ENCODE results near the gene PRLR. TPM values are rescaled to one million over a fixed set of nuclear protein-coding genes. Genes with fewer than 3 reads are reported as not detected.

The PRLR gene
- total RNA-seq, 2 experiments from 2014 or later, result not detected

GRCh38 chr5:35133186-35133585 lies 97.1 kb downstream of the PRLR start:
- H3K9me3 Mint-ChIP-seq, result no peaks in the 10 kb centered on the region
- POLR2A ChIA-PET, result no interaction called here
- peaks cover 48% of the 10 kb centered on the region for H3K27me3 Mint-ChIP-seq
- DNase-seq (no peak), ATAC-seq (no peak)
- H3K4me3 Mint-ChIP-seq, result no peak overlapping the region
- H3K4me1 Mint-ChIP-seq (ENCODE audit: low read depth), result peaks cover 28% of the 10 kb centered on the region
- CTCF ChIA-PET, result no interaction called here
- no peaks in the 10 kb centered on the region for H3K36me3 Mint-ChIP-seq (ENCODE audit: low read depth)
- TF ChIP-seq, protein P1, sequence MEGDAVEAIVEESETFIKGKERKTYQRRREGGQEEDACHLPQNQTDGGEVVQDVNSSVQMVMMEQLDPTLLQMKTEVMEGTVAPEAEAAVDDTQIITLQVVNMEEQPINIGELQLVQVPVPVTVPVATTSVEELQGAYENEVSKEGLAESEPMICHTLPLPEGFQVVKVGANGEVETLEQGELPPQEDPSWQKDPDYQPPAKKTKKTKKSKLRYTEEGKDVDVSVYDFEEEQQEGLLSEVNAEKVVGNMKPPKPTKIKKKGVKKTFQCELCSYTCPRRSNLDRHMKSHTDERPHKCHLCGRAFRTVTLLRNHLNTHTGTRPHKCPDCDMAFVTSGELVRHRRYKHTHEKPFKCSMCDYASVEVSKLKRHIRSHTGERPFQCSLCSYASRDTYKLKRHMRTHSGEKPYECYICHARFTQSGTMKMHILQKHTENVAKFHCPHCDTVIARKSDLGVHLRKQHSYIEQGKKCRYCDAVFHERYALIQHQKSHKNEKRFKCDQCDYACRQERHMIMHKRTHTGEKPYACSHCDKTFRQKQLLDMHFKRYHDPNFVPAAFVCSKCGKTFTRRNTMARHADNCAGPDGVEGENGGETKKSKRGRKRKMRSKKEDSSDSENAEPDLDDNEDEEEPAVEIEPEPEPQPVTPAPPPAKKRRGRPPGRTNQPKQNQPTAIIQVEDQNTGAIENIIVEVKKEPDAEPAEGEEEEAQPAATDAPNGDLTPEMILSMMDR (IDR thresholded peaks at IDR 0.05), result no peak
- intact Hi-C loops (cut with micrococcal nuclease), result no loop called here
- H3K27ac Mint-ChIP-seq, result no peak overlapping the region

GRCh38 chr5:35131723-35132122 lies 98.6 kb downstream of the PRLR start:
- H3K4me3 Mint-ChIP-seq, result no peak overlapping the region
- intact Hi-C loops (cut with micrococcal nuclease), result no loop called here
- H3K4me1 Mint-ChIP-seq (ENCODE audit: low read depth), result peaks cover 28% of the 10 kb centered on the region
- ATAC-seq, result no peak
- no peaks in the 10 kb centered on the region for H3K36me3 Mint-ChIP-seq (ENCODE audit: low read depth)
- H3K9me3 Mint-ChIP-seq, result no peaks in the 10 kb centered on the region
- peaks cover 54% of the 10 kb centered on the region for H3K27me3 Mint-ChIP-seq
- POLR2A ChIA-PET, result no interaction called here
- no peak overlapping the region for H3K27ac Mint-ChIP-seq
- CTCF ChIA-PET, result no interaction called here
- DNase-seq, result no peak
- TF ChIP-seq, protein P1 (IDR thresholded peaks at IDR 0.05), result no peak

DNA sequence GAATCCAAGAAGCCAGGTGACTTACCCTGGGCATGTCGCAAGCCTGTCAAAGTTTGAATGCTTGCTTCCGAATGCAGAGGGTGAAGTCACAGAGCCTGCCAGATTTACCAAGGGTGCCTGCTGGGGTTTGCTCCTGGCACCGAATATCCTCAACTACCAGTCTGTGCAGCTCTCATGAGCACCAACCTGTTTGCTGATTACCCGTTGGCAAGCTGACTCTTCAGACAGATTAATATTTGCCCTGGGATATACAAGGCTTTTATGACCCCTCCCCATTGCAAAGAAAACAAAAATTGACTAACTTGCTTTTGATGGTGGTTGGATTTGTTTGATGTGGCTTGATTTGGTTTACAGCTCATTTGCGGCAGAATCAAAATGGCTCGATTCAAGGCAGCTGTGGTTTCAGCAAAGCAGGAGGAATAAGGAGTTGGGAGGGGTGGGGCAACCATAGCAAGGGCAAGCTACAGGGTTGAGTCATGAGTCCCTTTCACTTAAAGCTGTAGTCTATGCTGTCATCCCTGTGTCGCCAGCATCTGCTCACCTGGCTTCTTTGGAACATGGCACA lies 100.3 kb downstream of the PRLR start:
- ChIA-PET CTCF (interaction anchor here (1.2 kb wide), 1 partner anchor 9 kb away, joined by 3 read pairs; no protein-coding TSS in a partner anchor), POLR2A (interaction anchor here (0.6 kb wide), 2 partner anchors 14 to 1611 kb away, joined by 3 read pairs; no protein-coding TSS in a partner anchor)
- TF ChIP-seq, protein P1 (IDR thresholded peaks at IDR 0.05), result no peak
- peaks cover 17% of the 10 kb centered on the region for H3K4me1 Mint-ChIP-seq (ENCODE audit: low read depth)
- intact Hi-C loops (cut with micrococcal nuclease), result no loop called here
- no peak overlapping the region for H3K27ac Mint-ChIP-seq
- peak; percentile 99 for ATAC-seq
- peaks cover 57% of the 10 kb centered on the region for H3K27me3 Mint-ChIP-seq
- no peaks in the 10 kb centered on the region for H3K9me3 Mint-ChIP-seq
- peak; percentile 72 for DNase-seq
- H3K4me3 Mint-ChIP-seq, result no peak overlapping the region
- no peaks in the 10 kb centered on the region for H3K36me3 Mint-ChIP-seq (ENCODE audit: low read depth)

DNA sequence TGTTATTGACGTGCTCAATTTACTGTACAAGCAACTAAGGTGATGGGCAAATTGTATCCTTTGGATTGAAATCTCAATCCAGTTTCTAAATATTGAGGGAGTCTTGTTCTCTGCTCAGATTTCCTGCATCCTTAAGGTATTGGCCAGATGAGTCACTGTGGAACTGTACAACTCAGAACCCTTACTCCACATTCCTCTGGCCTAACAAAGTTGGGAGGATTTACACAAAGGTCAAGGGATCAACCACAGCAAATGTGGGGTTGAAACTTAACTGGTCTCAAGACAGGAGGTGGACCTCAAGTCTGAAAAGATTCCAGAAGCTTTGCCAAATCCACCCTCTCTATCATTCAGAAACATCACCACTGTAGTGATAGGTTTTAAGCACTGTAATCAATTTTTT lies 101.0 kb downstream of the PRLR start:
- CTCF ChIA-PET, result interaction anchor here (1.3 kb wide), 1 partner anchor 54 kb away, joined by 3 read pairs; no protein-coding TSS in a partner anchor
- H3K27me3 Mint-ChIP-seq, result peaks cover 57% of the 10 kb centered on the region
- no peak for DNase-seq
- POLR2A ChIA-PET, result interaction anchor here (0.6 to 1.1 kb wide), 2 partner anchors 167 to 1383 kb away, joined by 3 read pairs; no protein-coding TSS in a partner anchor
- ATAC-seq, result no peak
- H3K9me3 Mint-ChIP-seq, result no peaks in the 10 kb centered on the region
- H3K36me3 Mint-ChIP-seq (ENCODE audit: low read depth), result no peaks in the 10 kb centered on the region
- H3K27ac Mint-ChIP-seq, result no peak overlapping the region
- peaks cover 17% of the 10 kb centered on the region for H3K4me1 Mint-ChIP-seq (ENCODE audit: low read depth)
- TF ChIP-seq, protein P1 (IDR thresholded peaks at IDR 0.05), result no peak
- intact Hi-C loops (cut with micrococcal nuclease), result no loop called here
- H3K4me3 Mint-ChIP-seq, result no peak overlapping the region

- no peak overlapping the region for H3K27ac Mint-ChIP-seq
- POLR2A ChIA-PET, result no interaction called here
- H3K4me1 Mint-ChIP-seq (ENCODE audit: low read depth), result peaks cover 17% of the 10 kb centered on the region
- ATAC-seq, result no peak
- H3K4me3 Mint-ChIP-seq, result no peak overlapping the region
- peaks cover 55% of the 10 kb centered on the region for H3K27me3 Mint-ChIP-seq
- CTCF ChIA-PET, result no interaction called here
- TF ChIP-seq, protein P1 (IDR thresholded peaks at IDR 0.05), result no peak
- no peaks in the 10 kb centered on the region for H3K9me3 Mint-ChIP-seq
- no peak for DNase-seq
- H3K36me3 Mint-ChIP-seq (ENCODE audit: low read depth), result no peaks in the 10 kb centered on the region
- intact Hi-C loops (cut with micrococcal nuclease), result no loop called here
Observed at GRCh38 chr5:35127006-35127405, 103.3 kb downstream of the PRLR start.
